ENCODE results near the gene ARHGEF37.

GRCh38 chr5:149641600-149641999 is 60.3 kb downstream of the ARHGEF37 start:
- TF ChIP-seq, protein P1, sequence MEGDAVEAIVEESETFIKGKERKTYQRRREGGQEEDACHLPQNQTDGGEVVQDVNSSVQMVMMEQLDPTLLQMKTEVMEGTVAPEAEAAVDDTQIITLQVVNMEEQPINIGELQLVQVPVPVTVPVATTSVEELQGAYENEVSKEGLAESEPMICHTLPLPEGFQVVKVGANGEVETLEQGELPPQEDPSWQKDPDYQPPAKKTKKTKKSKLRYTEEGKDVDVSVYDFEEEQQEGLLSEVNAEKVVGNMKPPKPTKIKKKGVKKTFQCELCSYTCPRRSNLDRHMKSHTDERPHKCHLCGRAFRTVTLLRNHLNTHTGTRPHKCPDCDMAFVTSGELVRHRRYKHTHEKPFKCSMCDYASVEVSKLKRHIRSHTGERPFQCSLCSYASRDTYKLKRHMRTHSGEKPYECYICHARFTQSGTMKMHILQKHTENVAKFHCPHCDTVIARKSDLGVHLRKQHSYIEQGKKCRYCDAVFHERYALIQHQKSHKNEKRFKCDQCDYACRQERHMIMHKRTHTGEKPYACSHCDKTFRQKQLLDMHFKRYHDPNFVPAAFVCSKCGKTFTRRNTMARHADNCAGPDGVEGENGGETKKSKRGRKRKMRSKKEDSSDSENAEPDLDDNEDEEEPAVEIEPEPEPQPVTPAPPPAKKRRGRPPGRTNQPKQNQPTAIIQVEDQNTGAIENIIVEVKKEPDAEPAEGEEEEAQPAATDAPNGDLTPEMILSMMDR (IDR thresholded peaks at IDR 0.05), result no peak
- no peak for TF ChIP-seq POLR2A (IDR thresholded peaks at IDR 0.05)
- no peak for TF ChIP-seq POLR2AphosphoS5 (IDR thresholded peaks at IDR 0.05; ENCODE audit: insufficient read depth in 1 of 2, low read depth in 1 of 2)
